Iris pigment epithelial cell (primary cell): ENCODE results near the gene FBXW12.

Source experiments
- DNase-seq: peaks from one replicate; pipeline ENCODE4 v3.0.0-alpha.2; 2011; ENCODE audit warnings: low read depth

Gene FBXW12

GRCh38 chr3:48422272-48422671 lies 50.3 kb downstream of the FBXW12 start:
- no peak for DNase-seq

- DNase-seq: no peak
These were observed 50.7 kb downstream of the FBXW12 start for GRCh38 chr3:48422681-48423080.

- DNase-seq: no peak
These were observed 51.3 kb downstream of the FBXW12 start for GRCh38 chr3:48423241-48423882.

- DNase-seq: no peak
These were observed 52.1 kb downstream of the FBXW12 start for GRCh38 chr3:48423883-48424695.

GRCh38 chr3:48425281-48425812 lies 53.3 kb downstream of the FBXW12 start:
- no peak for DNase-seq

- DNase-seq: no peak
These were observed 54.4 kb downstream of the FBXW12 start for GRCh38 chr3:48426401-48426909.

GRCh38 chr3:48426944-48427629 lies 55.1 kb downstream of the FBXW12 start:
- DNase-seq: no peak

GRCh38 chr3:48427630-48427962 lies 55.6 kb downstream of the FBXW12 start:
- no peak for DNase-seq

- no peak for DNase-seq
These were observed 56.1 kb downstream of the FBXW12 start for GRCh38 chr3:48428088-48428571.

- peak; percentile 26 for DNase-seq
These were observed 56.7 kb downstream of the FBXW12 start for GRCh38 chr3:48428572-48429316.

- DNase-seq: peak; percentile 42
These were observed 57.4 kb downstream of the FBXW12 start for GRCh38 chr3:48429317-48429959.

GRCh38 chr3:48429960-48430707 lies 58.1 kb downstream of the FBXW12 start, which contains the start of gene PLXNB1:
Gene PLXNB1 (minus strand): TSS chr3:48430086. CDS start chr3:48424611, 5,475 bp downstream.
- peak; percentile 84 for DNase-seq

GRCh38 chr3:48430708-48431101 lies 58.7 kb downstream of the FBXW12 start:
- DNase-seq: no peak

GRCh38 chr3:48431224-48432029 lies 59.4 kb downstream of the FBXW12 start:
- no peak for DNase-seq

GRCh38 chr3:48432411-48433371 lies 60.7 kb downstream of the FBXW12 start:
- DNase-seq: peak; percentile 47

GRCh38 chr3:48433472-48434118 lies 61.6 kb downstream of the FBXW12 start:
- DNase-seq: peak; percentile 39

- DNase-seq: no peak
These were observed 62.7 kb downstream of the FBXW12 start for GRCh38 chr3:48434591-48435222.
